GM21737 (cell line): Measurements from ENCODE around the gene APH1B.
"Not testable (repeated sequence)": the region's sequence is repeated elsewhere in the genome, so short reads cannot be mapped to it uniquely, and the experiment has no call there.

Experiments
- ATAC-seq: cut with Tn5 transposase; IDR thresholded peaks from one replicate; pipeline ENCODE4 v1.9.1; 2021; ENCODE audit warnings: mild to moderate bottlenecking, moderate library complexity; ENCODE audit not compliant: unreplicated experiment

Gene APH1B

DNA sequence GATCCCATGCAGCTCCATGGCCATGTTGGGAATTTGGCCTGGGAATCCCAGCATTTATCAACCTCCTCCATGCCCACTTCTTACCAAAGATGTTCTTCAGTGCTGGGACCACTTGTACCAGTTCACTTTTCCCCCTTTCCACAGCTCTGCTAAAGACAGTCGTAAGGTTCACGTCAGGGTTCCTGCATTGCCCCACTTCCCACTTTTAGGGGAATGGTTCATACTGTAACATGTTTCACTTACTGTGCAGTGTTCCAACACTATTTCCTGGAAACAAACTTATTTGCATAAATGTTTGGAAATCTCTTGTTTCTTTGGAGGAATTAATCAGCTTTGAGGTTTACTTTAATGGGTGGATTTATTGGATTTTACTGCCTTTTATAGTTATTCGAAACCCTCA, 17.0 kb downstream of the APH1B start:
- no peak for ATAC-seq

DNA sequence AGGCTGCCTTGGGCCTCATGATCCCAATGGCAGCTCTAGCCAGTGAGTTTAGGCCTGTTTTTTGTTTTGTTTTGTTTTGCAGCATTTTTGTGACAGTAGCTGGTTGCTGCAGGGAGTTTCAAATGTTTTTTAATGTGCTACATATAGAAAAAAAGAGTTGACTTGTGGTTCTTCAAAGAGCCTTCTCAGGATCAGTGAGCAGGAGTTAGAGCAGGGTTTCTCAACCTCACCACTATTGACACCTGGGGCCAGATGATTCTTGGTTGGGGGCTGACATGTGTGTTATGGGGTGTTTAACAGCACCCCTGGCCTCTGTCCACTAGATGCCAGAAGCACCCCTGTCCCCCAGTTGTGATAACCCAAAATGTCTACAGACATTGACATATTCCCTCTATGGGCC, 17.9 kb downstream of the APH1B start:
- ATAC-seq, result no peak

DNA sequence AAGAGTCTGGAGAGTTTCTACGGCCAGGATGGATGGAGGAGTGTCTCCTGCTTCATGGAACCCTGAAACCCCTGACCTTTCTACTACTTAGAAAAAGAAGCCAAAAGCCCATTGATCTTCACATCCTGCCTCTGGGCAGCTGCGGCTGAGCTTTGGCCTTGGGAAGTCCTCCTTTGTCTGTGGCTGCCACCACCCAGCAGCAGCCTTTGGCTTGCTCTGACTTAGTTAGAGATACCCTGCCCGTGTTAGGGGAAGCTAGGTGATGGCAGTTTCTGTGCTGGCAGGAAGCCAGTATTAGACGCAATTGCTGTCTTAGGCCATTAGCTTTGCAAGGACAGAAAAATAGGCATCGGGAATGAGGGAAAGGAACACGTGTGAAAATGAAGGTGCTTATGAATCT, 18.8 kb downstream of the APH1B start:
- no peak for ATAC-seq

DNA sequence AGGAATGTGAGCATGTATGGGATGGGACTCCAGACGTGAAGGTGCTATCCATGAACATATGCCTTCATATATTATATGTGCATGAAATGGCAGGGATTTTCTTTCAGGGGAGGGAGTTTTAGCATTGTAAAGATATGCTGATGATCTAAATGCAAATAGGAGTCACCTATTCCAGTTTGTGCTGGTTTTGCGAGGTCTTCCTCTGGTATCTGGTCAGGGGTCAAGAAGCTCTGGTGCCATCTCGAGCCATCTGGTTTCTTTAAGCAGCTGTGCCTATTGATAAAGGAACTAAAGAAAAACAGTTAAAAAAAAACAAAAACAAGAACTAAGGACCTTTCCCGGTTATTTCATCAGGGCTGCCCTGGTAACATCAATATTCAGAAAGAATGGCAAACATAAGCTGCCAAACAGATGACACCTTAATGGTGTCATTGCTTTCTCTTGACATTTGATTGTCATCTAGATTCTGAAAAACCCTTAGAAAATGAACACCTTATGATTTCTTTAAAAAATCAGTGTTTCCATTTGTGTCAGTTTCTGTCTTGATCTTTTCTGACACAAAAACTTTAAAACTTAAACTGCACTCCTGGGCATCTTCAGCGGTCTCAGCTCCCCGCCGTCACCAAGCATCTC, 22.7 kb downstream of the APH1B start:
- no peak for ATAC-seq

DNA sequence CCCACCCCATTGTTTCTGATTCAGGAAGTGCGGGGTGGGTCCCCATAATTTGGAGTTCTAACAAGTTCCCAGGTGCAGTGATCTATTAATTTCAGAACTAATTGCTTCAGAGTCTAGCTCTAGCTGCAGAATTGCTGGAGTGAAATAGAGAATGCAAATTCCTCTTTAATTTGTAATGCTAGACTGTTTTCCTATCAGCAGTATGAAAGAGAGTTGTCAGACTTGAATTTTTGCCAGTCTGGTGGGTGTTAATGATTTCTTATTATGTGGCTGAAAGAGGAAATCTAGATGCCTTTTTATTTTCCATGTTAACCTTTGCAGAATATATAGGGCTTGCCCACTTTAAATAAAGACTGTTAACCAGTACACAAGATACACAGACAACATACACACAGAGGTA, 23.7 kb downstream of the APH1B start:
- no peak for ATAC-seq

DNA sequence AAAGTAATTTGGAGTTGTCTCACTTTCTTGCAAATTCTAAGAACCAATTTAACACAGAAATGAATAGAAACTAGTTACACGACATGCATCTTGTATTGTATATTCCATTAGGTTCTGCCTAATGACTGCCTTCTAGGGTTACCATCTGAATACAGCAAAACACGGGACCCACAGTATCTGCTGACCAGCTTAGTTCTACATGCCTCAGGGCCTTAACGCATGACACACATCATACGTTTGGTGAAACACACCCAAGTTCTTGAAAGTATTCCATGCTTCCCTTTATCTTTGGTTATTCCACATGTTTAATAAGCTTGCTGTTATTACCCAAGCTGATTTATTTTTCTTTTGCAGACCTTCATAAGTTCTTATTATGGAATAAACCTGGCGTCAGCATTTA, 27.9 kb downstream of the APH1B start:
- no peak for ATAC-seq

DNA sequence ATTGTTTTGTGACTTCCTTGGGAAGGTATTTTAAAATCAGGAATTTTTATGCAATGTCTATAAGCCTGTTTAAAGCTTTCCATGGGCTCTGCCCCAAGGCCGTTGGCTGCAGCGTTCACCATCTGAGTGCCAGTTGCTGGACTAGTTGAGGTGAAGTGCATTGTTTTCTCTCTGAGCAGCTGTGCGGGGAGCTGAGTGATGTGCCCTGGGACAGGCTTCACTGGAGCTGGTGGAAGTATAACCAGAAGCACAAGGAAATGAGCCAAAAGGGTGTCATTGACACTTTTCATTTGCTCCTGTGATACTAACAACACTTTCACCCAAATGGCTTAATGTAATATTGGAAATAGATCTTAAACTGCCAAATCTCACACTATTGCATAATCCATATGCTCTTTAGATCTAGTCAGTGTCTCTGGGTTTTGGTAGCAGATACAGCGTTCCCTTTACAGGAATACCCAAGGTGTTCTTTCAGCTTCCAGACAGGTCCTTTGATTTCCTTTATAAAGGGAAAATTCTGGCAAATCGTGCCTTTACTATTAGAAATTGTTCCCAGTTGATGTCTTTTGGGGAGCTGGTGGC, 29.2 kb downstream of the APH1B start:
- ATAC-seq, result no peak

DNA sequence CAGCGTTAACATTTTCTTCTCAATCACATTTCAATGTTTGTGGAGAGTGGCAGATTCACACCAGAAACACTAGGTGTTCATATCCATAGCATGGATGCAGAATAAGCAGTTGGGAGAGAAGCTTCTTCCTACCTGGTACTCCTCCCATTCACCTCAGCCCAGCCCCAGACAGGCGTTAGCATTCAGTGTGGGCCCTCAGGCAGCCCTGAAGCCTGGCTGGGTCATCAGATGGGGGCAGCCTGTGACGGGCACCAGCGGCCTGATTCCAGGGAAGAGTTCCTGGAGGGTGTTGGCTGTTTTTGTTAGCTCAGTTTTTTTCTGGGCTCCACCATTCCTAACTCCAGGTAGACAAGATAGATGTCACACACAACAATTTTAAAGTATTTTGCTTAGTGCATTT, 31.1 kb downstream of the APH1B start:
- no peak for ATAC-seq

DNA sequence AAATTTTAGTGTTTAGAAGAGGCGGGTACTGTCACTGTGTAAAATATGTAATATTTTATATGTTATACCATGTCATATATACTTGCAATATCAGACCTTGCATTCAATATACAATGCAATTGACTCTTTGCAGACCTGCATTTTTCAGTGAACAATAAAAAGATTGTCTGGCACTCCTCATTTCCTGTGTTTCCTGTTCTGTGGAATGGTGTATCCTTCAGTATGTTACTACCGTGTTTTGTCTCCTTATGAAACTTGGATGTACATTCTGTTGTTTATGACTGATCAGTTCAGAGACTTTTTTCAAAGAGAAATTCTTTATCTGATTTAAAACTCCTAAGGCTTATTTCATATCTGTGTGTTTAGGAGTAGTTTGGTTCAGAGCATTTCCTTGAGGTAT, 31.5 kb downstream of the APH1B start:
- no peak for ATAC-seq

DNA sequence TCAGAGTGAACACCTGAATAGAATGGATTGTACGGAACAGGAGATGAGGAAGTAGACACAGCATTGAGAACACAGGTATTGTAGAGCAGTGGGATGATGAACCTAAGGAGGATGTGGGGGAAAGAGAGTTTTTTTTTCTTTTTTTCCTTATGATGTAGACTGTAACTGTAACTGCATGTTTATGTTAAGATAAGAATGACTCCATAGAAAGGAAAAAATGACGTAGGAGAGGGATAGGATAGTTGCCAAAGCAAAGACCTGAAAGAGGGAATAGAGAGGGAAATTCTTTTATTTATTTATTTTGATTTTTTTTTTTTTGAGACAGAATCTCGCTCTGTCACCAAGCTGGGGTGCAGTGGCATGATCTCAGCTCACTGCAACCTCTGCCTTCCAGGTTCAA, 33.2 kb downstream of the APH1B start:
- ATAC-seq, result no peak

DNA sequence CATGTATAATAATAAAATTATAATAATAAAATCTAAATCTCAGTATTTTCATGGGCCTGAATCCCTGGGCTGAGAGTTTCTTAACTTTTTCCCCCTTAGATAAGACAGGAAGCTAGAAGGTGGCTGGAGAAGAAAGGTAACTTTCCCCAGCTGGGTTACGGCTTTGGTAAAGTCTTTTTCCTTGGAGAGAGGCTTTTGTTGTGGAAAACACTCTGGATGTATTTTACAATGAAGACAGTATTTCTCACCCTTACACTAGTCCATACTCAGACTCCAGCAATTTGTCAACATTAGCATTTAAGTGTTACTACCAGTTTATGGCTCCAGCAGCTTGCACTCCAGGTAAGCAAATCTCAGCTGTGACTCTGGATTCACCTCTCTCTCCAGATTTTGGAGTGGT, 34.9 kb downstream of the APH1B start:
- no peak for ATAC-seq

DNA sequence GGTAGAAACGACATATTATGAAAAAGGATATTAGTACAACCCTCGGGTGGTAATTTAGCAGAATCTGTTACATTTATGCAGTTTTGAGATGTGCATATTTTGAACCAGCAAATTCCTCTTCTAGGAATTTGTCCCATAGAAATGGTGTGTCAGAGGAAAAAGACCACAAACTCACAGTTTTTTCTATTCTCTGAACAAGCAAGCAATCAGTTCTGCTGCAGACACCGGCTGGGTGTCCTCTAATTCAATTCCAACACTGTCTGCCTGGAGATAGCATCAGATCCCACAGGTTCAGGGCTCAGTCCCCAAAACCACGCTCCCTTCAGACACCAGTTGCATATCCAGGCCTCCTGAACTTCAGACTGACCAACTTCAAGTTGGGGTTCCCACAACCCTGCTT, 36.4 kb downstream of the APH1B start:
- no peak for ATAC-seq

DNA sequence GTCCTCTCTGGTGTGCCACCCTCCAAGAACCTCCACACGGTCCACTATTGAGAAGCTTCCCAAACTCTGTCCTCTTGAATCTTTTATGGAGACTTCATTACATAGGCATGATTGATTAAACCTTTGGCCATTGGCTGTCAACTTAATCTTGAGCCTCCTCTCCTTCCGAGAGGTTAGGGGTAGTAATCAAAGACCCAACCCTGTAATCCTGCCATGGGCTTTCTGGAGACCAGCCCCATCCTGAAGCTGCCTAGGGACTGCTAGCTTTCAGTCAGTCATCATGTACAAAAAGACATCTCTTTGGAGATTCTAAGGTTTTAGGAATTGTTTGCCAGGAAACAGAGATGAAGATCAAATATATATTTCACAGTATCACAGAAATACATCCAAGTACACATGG, 37.0 kb downstream of the APH1B start:
- no peak for ATAC-seq

DNA sequence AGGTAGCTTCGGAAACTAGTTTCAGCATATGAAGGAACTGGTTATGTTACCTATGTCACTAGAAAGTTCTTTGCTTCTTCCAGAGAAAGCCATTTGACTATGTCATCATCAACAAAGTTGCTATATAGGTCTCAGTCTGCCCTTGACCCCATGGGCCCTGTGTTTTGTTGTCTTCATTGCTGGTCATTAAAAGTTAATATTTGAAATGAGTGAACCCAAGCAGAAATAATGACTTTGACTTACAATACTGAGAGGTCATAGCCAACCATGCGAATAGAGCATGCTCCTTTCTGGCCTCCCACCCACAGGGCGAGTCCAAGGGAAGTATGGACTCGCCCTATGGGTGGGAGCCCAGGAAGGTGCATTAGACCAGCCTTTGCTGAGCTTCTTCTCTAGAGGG, 40.9 kb downstream of the APH1B start:
- no peak for ATAC-seq

DNA sequence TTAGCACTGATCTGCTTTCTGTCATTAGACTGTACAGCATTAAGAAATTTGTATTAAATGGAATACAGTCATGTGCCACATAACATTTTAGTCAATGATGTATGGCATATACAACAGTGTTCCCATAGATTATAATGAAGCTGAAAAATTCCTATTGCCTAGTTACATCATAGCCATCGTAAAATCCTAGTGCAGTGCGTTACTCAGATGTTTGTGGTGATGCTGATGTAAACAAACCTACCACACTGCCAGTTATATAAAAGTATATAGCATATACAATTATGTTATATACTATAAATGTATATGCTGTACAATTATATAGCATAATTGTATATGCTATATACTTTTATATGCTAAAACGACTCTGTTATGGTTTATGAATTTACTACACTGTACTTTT, 41.7 kb downstream of the APH1B start:
- ATAC-seq, result no peak

DNA sequence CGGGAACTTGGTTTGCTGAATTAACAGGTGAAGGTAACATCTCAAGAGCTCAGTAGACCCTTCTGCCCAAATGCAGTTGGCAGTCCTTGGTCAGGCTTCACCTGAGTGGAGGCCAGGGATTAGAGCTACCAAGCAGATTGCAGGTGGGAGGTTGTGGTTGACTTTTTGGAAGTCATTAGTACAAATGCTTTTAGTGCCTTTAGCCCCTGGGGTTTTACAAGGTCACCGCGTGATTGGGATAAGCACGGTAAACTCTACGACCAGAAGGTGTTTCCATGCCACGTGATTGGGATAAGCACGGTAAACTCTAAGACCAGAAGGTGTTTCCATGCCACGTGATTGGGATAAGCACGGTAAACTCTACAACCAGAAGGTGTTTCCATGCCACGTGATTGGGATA, 43.0 kb downstream of the APH1B start:
- ATAC-seq, result not testable (repeated sequence)

DNA sequence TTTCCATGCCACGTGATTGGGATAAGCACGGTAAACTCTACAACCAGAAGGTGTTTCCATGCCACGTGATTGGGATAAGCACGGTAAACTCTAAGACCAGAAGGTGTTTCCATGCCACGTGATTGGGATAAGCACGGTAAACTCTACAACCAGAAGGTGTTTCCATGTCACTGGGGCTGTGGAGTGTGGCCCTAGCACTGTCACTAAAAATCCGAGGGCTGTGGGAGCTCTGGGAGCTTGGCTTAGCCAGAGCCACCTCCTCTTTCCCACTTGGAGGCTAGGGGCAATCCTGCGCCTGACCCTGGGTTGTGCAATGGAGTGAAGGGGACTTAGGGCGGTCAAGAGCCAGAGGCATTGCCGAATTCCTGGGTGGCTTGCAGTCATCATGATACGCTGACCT, 43.6 kb downstream of the APH1B start:
- ATAC-seq, result not testable (repeated sequence)

DNA sequence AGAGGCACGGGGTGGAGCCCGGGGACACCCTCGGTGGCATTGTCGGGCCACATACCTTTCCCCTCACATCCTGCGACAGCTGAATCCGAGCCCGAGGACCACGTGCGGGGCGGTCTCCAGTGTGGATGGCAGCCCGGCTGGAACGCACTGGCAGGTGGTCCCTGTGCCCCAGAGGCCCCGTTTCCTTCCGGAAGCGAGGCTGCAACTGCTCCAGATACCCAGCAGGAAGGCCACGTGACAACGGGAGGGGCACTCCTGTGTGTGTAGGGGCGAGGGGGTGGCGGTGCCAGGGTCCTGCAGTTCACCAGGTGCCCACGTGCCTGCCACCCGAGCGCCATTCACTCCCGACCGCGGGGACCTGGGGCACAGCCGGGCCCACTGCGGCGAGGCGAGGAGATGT, 44.1 kb downstream of the APH1B start:
- ATAC-seq, result no peak

DNA sequence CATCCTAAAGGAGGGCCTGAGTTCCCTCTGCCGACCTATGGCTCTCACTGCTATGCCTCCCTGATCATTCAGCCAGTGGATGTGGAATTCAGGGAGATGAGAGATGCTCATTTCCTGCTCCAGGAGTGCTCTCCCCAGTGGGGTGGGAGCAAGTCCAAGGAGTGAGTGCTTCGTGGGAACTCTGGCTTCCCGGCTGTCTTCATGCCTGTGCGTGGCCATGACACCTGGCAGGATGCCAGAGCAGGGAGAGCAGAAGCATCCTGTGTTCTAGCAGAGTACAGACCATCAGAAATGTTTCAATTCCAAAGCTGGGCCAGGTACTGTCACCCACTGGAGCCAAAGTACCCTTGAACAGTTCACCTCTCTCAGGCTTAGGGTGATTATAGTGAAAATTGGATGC, 45.1 kb downstream of the APH1B start:
- no peak for ATAC-seq

DNA sequence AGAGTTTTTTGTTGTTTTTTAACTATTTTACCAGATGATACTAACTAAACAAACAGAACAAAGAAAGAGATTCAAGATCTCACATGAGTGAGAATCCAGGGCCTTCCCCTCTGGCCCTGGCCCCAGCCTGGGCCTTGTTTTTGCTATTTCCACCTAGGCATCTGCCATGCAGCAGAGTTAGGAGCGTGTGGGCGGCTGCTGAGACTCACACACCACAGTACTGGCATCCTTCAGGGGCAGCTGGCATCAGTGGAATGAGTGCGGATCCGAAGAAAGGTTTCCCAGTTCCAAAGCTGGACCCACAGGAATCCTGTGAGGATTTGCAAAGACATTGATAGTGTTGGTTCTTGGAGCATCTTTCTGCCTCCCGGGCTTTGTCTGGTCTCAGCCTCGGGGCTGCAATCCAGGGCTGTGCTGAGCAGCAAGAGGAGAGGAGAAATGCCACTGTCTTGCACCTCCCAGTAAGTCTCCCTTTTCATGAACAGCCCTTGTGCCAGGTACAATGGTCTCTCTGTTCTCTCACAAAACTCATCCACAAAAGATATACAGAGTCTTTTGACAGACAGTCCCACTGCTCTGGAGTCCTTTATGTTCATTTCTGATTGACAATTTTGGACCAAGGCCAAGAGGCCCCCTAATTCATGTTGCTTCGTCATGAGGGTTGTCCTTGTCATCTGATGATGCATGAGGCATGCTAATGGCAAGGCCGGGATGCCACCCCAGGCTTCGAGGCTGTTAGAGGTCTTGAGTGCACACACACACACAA, 46.6 kb downstream of the APH1B start:
- ATAC-seq, result no peak

DNA sequence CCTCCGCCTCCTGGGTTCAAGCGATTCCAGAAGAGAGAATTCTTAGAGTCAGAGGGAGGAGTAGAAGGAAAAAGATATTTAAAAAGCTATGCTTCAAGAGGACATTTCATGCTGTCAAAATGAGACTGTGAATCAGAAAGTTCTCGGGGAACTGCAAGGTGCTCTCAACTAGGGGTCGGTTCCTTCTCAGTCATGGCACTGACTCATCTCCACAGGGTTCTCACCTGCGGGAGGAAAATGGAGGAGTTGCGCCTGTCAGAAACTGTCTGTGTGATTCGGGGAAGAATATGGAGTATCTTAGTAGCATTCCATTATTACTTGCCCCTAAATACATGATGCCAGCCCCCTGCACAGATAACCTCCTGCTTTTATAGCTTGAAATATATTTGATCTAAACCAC, 47.4 kb downstream of the APH1B start:
- no peak for ATAC-seq

DNA sequence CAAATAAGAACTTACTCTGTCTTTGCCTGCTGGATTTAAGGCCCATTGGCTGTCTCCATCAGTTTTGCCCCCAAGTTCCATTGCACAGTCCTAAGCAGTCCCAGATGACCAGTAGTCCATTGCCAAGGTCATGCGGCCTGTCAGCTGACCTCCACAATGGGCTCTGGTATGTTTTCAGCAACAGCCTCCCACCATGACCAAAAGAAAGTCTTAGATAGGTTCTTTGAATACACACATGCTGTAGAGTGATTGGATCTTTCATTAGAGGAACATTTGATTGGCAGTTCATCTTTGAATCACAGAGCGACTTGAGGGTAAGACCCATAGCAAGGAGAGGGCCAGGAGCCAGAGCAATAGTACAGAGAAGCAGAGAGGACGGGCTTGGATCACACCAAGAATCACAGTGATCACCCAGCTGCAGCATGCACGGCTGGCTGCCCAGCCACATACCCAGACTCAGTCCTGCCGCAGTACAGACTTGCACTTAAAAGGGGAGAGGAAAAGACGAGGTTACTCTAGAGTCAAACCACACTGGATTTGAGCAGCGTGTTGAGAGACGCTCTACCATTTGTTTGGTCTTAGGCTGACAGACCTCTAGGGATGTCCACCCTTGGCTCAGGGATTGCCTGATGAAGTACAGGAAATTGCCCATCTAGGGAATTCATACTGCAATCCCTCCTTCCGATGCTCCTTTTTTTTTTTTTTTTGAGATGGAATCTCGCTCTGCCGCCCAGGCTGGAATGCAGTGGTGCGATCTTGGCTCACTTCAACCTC, 50.4 kb downstream of the APH1B start:
- ATAC-seq, result no peak
